ENCODE results near the gene BCAS4.
"Not testable (repeated sequence)": the region's sequence is repeated elsewhere in the genome, so short reads cannot be mapped to it uniquely, and the experiment has no call there.

DNA sequence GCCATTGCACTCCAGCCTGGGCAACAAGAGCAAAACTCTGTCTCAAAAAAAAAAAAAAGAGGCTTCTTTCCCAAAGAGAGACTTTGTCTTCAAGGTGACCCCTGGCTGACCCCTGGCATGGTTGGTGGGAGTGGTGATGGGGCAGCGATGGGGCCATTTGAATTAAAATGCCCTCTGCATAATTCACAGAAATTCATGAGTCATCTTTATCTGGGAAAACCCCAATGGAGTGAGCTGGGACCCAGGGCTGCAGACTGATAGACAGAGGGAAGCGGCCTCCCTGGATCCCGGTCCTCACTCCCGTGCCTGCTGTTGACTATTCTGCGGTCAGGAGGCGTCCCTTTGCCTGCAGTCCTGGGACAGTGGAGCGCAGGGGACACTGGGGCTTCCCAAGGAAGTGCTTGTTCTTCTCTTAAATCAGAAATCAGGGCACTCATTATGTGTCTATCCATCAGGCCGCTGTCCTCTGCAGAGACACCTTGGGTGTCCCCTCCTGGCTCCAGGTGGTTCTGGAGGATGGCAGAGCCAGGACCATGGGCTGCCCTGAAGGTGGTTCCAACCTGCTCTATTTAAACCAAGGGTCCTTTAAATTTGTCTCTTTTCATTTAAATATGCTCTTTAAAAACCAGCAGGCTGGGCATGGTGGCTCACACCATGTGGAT is 23.3 kb upstream of the BCAS4 start:
- TF ChIP-seq, protein P1, sequence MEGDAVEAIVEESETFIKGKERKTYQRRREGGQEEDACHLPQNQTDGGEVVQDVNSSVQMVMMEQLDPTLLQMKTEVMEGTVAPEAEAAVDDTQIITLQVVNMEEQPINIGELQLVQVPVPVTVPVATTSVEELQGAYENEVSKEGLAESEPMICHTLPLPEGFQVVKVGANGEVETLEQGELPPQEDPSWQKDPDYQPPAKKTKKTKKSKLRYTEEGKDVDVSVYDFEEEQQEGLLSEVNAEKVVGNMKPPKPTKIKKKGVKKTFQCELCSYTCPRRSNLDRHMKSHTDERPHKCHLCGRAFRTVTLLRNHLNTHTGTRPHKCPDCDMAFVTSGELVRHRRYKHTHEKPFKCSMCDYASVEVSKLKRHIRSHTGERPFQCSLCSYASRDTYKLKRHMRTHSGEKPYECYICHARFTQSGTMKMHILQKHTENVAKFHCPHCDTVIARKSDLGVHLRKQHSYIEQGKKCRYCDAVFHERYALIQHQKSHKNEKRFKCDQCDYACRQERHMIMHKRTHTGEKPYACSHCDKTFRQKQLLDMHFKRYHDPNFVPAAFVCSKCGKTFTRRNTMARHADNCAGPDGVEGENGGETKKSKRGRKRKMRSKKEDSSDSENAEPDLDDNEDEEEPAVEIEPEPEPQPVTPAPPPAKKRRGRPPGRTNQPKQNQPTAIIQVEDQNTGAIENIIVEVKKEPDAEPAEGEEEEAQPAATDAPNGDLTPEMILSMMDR (IDR thresholded peaks at IDR 0.05; ENCODE audit: low read depth, low read length, poor library complexity, severe bottlenecking): not testable (repeated sequence)
- TF ChIP-seq EZH2phosphoT487 (IDR thresholded peaks at IDR 0.05; ENCODE audit: borderline replicate concordance, low read length): not testable (repeated sequence)

All from DOHH2 (cell line).